Endothelial cell (in vitro differentiated cells): ENCODE measurements around the gene FHIP2A. TPM values are rescaled to one million over a fixed set of nuclear protein-coding genes. Genes with fewer than 3 reads are reported as not detected.
A peak's percentile ranks its signal among the peaks of the same experiment; 100 is the strongest.

Experiments
- DNase-seq: peaks from one replicate; pipeline ENCODE4 v3.0.0; 2021; ENCODE audit warnings: low spot score
- H3K27ac Mint-ChIP-seq: one replicate; pipeline ENCODE4 v1.8.0; 2021; ENCODE audit warnings: mixed read lengths, inconsistent platforms; ENCODE audit not compliant: unreplicated experiment
- H3K27me3 Mint-ChIP-seq: one replicate; pipeline ENCODE4 v1.8.0; 2021; ENCODE audit warnings: mild to moderate bottlenecking, moderate library complexity, mixed read lengths, inconsistent platforms; ENCODE audit not compliant: unreplicated experiment
- H3K36me3 Mint-ChIP-seq: one replicate; pipeline ENCODE4 v1.8.0; 2021; ENCODE audit warnings: mild to moderate bottlenecking, low read depth, mixed read lengths, inconsistent platforms; ENCODE audit not compliant: unreplicated experiment
- H3K4me1 Mint-ChIP-seq: one replicate; pipeline ENCODE4 v1.8.0; 2021; ENCODE audit warnings: mild to moderate bottlenecking, mixed read lengths, inconsistent platforms; ENCODE audit not compliant: unreplicated experiment
- H3K4me3 Mint-ChIP-seq: one replicate; pipeline ENCODE4 v1.8.0; 2021; ENCODE audit warnings: mild to moderate bottlenecking, mixed read lengths, inconsistent platforms; ENCODE audit not compliant: unreplicated experiment
- H3K9me3 Mint-ChIP-seq: one replicate; pipeline ENCODE4 v1.8.0; 2021; ENCODE audit warnings: mixed read lengths, inconsistent platforms; ENCODE audit not compliant: unreplicated experiment
- total RNA-seq: library from RNA; stranded (reverse); fragmentation: NEBNext Ultra II Directional; extraction: Animal tissue kit (Norgen Biotek cat#: 25700); gene quantifications from one replicate; pipeline ENCODE4 v1.2.1, GENCODE V29; 2021; ENCODE audit not compliant: unreplicated experiment
- TF ChIP-seq, protein P1 (sequence below): fragments of 200-600 bp; sonication (generic); IDR thresholded peaks from one replicate; pipeline ENCODE4 v1.5.0; 2021; ENCODE audit warnings: antibody characterized with exemption; ENCODE audit not compliant: unreplicated experiment

Gene FHIP2A
- total RNA-seq, 1 donor from 2014 or later, result 50.1 TPM

DNA sequence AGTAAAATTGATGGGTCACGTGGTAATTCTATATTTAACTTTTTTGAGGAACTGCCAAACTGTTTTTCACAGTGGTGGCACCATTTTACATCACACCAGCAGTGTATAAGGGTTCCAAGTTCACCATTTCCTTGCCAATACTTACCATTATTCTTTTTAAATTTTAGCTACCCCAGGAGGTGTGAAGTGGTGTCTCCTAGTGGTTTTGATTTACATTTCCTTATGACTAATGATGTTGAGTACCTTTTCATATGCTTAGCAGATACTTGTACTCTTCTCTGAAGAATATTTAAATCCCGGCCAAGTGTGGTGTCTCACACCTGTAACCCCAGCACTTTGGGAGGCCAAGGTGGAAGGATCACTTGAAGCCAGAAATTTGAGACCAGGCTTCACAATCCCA, 28.5 kb downstream of the FHIP2A start:
- Mint-ChIP-seq H3K4me1 (no peaks in the 10 kb centered on the region), H3K36me3 (peaks cover 39% of the 10 kb centered on the region), H3K4me3 (no peak overlapping the region), H3K27me3 (no peaks in the 10 kb centered on the region), H3K9me3 (no peaks in the 10 kb centered on the region), H3K27ac (no peak overlapping the region)
- no peak for DNase-seq
- TF ChIP-seq, protein P1, sequence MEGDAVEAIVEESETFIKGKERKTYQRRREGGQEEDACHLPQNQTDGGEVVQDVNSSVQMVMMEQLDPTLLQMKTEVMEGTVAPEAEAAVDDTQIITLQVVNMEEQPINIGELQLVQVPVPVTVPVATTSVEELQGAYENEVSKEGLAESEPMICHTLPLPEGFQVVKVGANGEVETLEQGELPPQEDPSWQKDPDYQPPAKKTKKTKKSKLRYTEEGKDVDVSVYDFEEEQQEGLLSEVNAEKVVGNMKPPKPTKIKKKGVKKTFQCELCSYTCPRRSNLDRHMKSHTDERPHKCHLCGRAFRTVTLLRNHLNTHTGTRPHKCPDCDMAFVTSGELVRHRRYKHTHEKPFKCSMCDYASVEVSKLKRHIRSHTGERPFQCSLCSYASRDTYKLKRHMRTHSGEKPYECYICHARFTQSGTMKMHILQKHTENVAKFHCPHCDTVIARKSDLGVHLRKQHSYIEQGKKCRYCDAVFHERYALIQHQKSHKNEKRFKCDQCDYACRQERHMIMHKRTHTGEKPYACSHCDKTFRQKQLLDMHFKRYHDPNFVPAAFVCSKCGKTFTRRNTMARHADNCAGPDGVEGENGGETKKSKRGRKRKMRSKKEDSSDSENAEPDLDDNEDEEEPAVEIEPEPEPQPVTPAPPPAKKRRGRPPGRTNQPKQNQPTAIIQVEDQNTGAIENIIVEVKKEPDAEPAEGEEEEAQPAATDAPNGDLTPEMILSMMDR, result no peak

DNA sequence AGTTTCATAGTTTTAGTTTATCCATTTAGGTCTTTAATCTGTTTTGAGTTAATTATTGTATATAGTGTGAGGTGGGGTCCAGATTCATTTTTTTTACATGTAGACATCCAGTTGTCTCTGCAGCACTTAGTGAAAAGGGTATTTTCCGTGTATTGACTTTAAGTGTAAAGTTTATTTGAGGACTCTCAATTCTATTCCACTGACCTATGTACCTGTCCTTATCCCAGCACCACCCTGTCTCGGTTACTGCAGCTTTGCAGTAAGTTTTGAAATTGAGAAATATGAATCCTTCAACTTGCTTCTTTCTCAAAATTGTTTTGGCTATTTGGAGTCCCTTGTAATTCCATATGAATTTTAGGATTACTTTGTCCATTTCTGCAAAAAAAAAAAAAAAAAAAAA, 29.8 kb downstream of the FHIP2A start:
- Mint-ChIP-seq H3K9me3 (no peaks in the 10 kb centered on the region), H3K36me3 (peaks cover 39% of the 10 kb centered on the region), H3K4me1 (no peaks in the 10 kb centered on the region), H3K27ac (no peak overlapping the region), H3K27me3 (no peaks in the 10 kb centered on the region), H3K4me3 (peak overlapping the region; percentile 48)
- TF ChIP-seq, protein P1, result no peak
- DNase-seq, result no peak

DNA sequence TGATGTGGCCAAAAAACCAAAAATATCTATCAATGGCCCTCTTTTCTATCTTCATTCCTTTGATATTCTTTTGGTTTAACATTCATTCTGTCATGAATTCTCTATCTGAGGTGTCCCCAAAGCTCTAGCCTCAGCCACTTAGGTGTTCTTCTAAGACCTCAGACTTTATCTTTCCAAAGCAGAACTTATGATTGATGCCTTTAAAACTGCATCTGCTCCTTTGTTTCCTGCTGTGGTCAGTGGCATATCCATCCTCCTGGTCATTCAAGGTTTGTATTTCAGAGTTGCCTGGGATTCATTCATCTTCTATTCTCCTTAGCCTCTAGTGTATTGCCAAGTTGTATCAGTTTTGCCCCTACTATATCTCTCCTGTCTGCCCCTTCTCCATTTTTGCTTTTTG, 30.6 kb downstream of the FHIP2A start:
- DNase-seq, result no peak
- H3K27me3 Mint-ChIP-seq, result no peaks in the 10 kb centered on the region
- no peak overlapping the region for H3K4me3 Mint-ChIP-seq
- TF ChIP-seq, protein P1, result no peak
- no peak overlapping the region for H3K27ac Mint-ChIP-seq
- H3K36me3 Mint-ChIP-seq, result peaks cover 30% of the 10 kb centered on the region
- no peaks in the 10 kb centered on the region for H3K9me3 Mint-ChIP-seq
- no peaks in the 10 kb centered on the region for H3K4me1 Mint-ChIP-seq

DNA sequence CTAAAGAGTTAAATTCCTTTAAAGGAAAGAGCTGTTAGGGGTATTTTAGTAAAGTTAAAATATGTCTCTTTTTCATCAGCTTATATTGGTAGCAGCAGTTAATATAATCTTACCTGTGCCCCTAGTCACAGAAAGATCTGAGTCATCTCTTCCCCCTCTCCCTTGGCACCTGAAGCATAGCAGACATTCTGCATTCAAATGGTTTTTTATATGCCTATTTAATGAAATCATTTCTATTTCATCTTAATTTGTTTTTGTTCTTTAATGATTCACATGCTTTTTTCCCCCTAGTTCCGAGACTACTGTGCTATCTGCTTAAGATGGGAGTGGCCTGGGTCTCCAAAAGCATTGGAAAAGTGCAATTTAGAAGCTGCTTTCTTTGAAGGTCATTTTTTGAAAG, 33.3 kb downstream of the FHIP2A start:
- Mint-ChIP-seq H3K27ac (no peak overlapping the region), H3K36me3 (peaks cover 21% of the 10 kb centered on the region), H3K9me3 (no peaks in the 10 kb centered on the region), H3K4me3 (no peak overlapping the region), H3K27me3 (no peaks in the 10 kb centered on the region), H3K4me1 (no peaks in the 10 kb centered on the region)
- TF ChIP-seq, protein P1, result no peak
- no peak for DNase-seq

DNA sequence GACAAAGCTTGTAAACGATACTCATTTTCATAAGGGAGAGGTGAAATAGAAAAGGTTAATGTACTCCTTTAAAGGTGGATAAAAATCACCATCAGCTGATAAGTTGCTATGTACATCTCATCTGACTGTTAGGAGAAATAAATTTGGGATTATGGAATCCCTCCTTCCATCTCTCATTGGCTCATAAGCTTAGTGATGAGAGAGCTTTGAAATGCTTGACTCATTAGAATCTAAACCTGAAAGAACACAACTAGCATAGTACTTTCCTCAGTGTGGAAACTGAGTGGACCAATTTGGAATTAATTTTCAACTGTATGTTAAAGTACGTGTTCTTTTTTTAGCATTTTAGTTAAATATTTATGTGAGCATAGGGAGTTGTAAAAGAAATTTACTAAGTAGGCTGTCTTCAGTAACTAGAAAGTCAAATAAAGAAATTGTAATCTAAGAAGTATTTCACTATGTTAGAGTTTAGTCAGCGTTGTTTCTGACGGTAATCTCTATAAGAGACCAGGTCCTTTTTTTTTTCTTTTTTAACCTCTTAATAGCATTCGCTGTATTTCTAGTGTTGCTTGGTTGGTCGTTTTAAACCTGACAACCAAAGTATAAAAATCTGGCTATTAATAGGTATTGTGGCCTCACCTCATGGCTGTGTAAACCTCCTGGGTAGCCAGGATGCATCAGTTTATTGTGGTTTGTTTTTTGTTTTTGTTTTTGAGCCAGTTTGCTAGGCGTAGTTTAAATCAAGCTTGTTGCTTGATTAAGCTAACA, 34.4 kb downstream of the FHIP2A start:
- Mint-ChIP-seq H3K27me3 (no peaks in the 10 kb centered on the region), H3K36me3 (peaks cover 21% of the 10 kb centered on the region), H3K4me3 (no peak overlapping the region), H3K9me3 (no peaks in the 10 kb centered on the region), H3K4me1 (no peaks in the 10 kb centered on the region), H3K27ac (no peak overlapping the region)
- no peak for DNase-seq
- TF ChIP-seq, protein P1, result no peak
